ENCODE data around the gene EXOC4.

The EXOC4 gene

DNA sequence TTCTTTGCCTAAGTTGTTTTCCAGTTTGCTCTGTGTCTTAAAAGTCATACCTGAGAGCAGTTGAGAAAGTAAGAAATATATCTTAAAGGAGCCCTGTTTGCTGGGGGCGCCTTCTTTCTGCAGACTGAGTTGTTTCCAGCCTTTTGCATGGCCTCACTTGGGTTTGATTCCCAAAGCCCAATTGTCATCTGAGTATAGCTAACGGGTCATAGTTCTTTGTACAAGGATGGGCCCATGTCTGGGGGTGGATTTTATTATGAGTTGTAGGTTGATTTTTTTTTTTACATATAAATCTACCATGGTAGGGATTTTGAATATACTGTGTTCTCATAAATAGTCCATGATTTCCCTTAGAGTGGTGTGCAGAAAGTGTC lies 555.6 kb downstream of the EXOC4 start:
- no peak for DNase-seq (ENCODE audit: extremely low spot score)
- CTCF ChIA-PET: no interaction called here
- TF ChIP-seq, protein P1, sequence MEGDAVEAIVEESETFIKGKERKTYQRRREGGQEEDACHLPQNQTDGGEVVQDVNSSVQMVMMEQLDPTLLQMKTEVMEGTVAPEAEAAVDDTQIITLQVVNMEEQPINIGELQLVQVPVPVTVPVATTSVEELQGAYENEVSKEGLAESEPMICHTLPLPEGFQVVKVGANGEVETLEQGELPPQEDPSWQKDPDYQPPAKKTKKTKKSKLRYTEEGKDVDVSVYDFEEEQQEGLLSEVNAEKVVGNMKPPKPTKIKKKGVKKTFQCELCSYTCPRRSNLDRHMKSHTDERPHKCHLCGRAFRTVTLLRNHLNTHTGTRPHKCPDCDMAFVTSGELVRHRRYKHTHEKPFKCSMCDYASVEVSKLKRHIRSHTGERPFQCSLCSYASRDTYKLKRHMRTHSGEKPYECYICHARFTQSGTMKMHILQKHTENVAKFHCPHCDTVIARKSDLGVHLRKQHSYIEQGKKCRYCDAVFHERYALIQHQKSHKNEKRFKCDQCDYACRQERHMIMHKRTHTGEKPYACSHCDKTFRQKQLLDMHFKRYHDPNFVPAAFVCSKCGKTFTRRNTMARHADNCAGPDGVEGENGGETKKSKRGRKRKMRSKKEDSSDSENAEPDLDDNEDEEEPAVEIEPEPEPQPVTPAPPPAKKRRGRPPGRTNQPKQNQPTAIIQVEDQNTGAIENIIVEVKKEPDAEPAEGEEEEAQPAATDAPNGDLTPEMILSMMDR (IDR thresholded peaks at IDR 0.05; ENCODE audit: control extremely low read depth, extremely low read depth, low read depth, missing control alignments): no peak
- POLR2A ChIA-PET: no interaction called here

DNA sequence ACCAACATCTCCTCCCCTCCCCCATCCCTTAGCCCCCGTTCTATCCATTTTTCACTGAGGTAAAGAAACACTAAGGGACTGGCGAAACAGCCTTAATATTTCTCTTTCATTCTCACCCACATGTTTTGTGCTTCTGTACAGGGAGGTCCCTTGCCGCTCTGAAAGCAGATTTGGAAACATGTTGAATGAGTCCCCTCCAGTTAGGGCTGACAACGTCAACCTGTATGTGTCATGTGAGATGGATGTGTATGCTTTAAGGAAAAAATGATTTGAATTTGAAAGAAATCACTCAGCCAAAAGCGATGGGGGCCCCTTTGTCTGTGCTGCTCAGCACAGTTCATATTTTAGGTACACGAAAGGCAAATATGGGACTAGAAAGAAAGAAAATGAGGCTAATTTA lies 560.0 kb downstream of the EXOC4 start:
- DNase-seq (ENCODE audit: extremely low spot score): no peak
- ChIA-PET POLR2A (no interaction called here), CTCF (no interaction called here)
- TF ChIP-seq, protein P1 (IDR thresholded peaks at IDR 0.05; ENCODE audit: control extremely low read depth, extremely low read depth, low read depth, missing control alignments): no peak

DNA sequence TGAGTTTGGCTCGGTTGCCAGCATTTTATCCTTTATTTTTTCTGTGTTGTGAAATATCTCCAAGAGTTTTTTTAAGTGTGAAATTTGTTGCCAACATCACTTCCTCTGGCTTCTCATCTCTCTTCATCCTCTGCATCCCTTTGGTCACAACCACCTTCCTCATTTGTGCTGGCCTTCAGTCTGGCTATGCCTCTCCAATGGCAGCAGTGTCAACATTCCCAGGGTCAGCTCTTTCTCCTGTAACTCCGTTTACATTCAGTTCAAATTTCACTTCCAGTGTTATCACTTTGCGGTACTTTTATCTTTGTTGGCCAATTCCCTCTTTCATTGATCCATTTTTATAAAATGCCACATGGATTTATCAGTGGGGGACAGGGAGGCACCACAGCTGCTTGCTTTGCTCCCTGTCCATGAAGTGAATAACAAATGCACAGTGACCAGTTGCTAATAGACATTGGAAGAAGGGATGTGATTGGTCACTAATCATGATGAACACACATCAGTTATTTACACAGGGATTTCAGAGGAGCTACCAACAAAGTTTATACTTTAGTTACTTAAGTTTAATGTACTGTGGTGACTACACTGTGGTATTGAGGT lies 562.8 kb downstream of the EXOC4 start:
- CTCF ChIA-PET: no interaction called here
- TF ChIP-seq, protein P1 (IDR thresholded peaks at IDR 0.05; ENCODE audit: control extremely low read depth, extremely low read depth, low read depth, missing control alignments): no peak
- POLR2A ChIA-PET: no interaction called here
- DNase-seq (ENCODE audit: extremely low spot score): no peak

DNA sequence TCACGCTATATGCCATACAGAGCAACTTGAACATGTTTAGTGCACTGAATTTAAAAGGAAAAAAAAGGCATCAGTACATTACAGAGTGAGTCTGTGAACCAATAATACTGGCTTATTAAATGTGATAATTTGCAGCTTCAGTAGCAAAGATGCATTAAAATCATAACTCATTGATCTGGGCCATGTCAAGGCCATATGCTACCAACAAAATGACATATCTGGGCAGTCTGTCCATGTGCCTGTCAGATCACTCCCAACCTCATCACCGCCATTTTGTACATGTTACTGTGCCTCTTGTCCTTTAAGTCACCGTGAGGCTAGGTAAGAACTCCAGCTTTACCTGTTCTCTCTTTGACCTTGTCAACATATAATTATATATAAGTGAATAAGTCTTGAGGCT lies 566.8 kb downstream of the EXOC4 start:
- TF ChIP-seq, protein P1 (IDR thresholded peaks at IDR 0.05; ENCODE audit: control extremely low read depth, extremely low read depth, low read depth, missing control alignments): no peak
- no peak for DNase-seq (ENCODE audit: extremely low spot score)
- ChIA-PET POLR2A (no interaction called here), CTCF (interaction anchor here (1.7 kb wide), 1 partner anchor 35 kb away, joined by 4 read pairs; no protein-coding TSS in a partner anchor)

DNA sequence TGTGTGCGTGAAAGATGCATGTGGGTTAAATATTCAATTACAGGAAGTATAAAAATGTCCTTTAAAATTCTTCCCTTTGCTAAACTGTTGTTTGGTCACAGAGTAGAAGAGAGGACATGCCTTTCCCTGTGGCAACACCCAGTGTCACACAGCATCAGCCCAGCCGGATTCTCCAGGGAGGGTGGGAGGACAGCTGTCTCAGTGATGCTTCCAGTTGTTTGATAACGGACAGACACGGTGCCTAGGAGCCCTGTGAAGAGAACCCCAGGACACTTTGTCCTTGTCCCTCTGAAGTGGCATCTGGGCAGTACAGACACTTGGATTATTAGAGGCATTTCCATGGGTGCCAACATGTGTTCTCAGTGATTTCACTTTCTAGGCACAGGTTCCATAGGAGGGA lies 567.7 kb downstream of the EXOC4 start:
- no peak for DNase-seq (ENCODE audit: extremely low spot score)
- CTCF ChIA-PET: interaction anchor here (1.2 to 1.7 kb wide), 2 partner anchors 9 to 34 kb away, joined by 3 to 4 read pairs; no protein-coding TSS in a partner anchor
- POLR2A ChIA-PET: no interaction called here
- TF ChIP-seq, protein P1 (IDR thresholded peaks at IDR 0.05; ENCODE audit: control extremely low read depth, extremely low read depth, low read depth, missing control alignments): no peak

DNA sequence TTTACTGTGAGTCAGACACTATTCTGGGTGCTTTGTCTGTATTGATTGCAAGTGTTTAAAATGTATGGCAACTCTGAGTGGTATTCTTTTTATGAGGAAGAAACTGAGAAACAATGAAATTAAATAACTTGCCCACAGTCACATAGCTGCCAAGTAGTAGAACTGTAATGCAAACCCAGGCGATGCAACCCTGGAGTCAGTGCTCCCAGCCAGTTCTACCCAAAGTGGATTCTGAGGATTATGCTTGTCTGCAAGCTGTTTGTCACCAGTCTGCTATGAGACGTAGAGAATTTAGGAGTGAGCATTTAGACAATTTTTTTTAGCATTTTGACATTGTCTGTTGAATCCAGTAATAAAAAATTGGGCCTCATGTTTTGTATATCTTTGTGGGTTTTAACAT lies 568.3 kb downstream of the EXOC4 start:
- ChIA-PET CTCF (interaction anchor here (1.2 to 1.7 kb wide), 3 partner anchors 8 to 33 kb away, joined by 3 to 4 read pairs (median 3); no protein-coding TSS in a partner anchor), POLR2A (no interaction called here)
- DNase-seq (ENCODE audit: extremely low spot score): no peak
- TF ChIP-seq, protein P1 (IDR thresholded peaks at IDR 0.05; ENCODE audit: control extremely low read depth, extremely low read depth, low read depth, missing control alignments): no peak

All from GM10248 (cell line).